ENCODE results near the gene ATPAF1. TPM values are rescaled to one million over a fixed set of nuclear protein-coding genes. Genes with fewer than 3 reads are reported as not detected.
A peak's percentile ranks its signal among the peaks of the same experiment; 100 is the strongest.

The ATPAF1 gene
- total and polyA plus RNA-seq, 9 of the 15 experiments (the other 6 are each of a cell fraction or from before 2014, with no cell fraction given) = 6.3 to 56.2 (median 27.4) TPM

DNA sequence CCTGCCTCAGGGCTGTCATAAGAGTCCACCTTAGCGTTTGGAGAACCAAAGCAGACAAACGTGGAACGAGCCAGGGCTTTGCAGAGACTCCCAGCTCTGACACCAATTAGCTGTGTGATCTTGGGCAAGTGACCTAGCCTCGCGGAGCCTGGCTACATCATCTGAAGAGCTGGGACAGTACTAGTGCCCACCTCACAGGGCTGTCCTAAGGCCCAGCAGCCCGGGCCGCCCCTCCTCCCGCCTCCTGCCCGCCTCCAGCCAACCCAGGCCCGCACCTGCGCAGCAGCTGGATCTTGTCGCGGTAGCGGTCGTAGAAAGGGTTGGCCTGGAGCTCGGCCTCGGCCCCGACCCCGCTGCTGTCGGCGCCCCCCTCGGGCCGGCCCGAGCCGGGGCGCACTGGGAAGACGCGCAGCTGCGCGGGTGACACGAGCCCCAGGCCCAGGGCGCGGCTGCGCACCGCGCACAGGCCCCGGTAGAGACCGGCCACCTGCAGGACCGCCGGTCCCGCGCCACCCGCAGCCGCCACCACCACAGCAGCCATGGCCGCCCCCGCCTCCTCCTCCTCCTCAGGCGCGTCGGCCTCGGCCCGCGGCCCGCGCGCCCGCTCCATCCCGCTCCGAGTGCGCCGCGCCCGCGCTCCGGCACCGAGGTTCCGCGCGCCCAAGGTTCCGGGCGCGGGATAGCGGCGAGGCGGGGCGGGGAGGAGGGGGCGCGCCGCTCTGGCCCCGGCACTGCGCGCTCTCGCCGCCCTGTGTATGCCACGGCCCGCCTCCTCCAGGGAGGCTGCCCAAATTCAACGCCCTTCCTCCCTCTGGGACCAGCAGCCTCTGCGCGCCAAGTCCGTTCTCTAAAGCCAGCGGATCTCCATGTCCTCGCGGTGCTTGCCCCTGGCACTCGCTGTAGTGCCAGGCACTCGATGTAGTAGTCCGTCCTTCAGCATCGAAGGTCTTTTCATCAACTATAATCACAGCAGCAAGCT is at the start of gene ATPAF1 (continued):
- TF ChIP-seq SIX5 (IDR thresholded peaks at IDR 0.05; ENCODE audit: borderline replicate concordance in 1 of 2, insufficient read depth in 1 of 2, low read depth in 1 of 2, low read length in 2 of 2) (peak; percentile 6; a peak in 1 of 4 replicates), ETS1 (conservative IDR thresholded peaks at IDR 0.05; ENCODE audit: control insufficient read depth, low read depth, low read length) (peak; percentile 48; the same call in 1 of the 2 replicates), MAZ (CRISPR knock-in tag; conservative IDR thresholded peaks at IDR 0.05 in 1 of 2, IDR thresholded peaks at IDR 0.05 in 1 of 2) (peak; percentile 12 to 60; a peak in 2 of 4 replicates), ZNF12 (CRISPR knock-in tag; IDR thresholded peaks at IDR 0.05) (no peak), NFXL1 (CRISPR knock-in tag; IDR thresholded peaks at IDR 0.05) (no peak), RBBP5 (IDR thresholded peaks at IDR 0.05; ENCODE audit: borderline replicate concordance, insufficient read depth, low read length, poor library complexity, severe bottlenecking) (peak; percentile 81), SMARCA4 (IDR thresholded peaks at IDR 0.05) (no peak), BCOR (IDR thresholded peaks at IDR 0.05) (0 out of 2 replicates have a peak, but pooled peaks have one; percentile 12), YY1 (IDR thresholded peaks at IDR 0.05; ENCODE audit: borderline replicate concordance in 1 of 3, control insufficient read depth in 1 of 3, extremely low read depth in 1 of 3, insufficient read depth in 3 of 3, insufficient read length in 1 of 3, insufficient replicate concordance in 2 of 3, low read depth in 1 of 3, low read length in 2 of 3) (peak; percentile 60 to 88 (median 80)), GATAD2B (IDR thresholded peaks at IDR 0.05; ENCODE audit: borderline replicate concordance) (peak; percentile 78; the same call in 1 of the 2 replicates), L3MBTL2 (IDR thresholded peaks at IDR 0.05) (peak; percentile 41), JUNB (CRISPR knock-in tag; conservative IDR thresholded peaks at IDR 0.05) (no peak), BMI1 (IDR thresholded peaks at IDR 0.05; ENCODE audit: low read length) (no peak)
- TF ChIP-seq, protein P1, sequence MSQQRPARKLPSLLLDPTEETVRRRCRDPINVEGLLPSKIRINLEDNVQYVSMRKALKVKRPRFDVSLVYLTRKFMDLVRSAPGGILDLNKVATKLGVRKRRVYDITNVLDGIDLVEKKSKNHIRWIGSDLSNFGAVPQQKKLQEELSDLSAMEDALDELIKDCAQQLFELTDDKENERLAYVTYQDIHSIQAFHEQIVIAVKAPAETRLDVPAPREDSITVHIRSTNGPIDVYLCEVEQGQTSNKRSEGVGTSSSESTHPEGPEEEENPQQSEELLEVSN (IDR thresholded peaks at IDR 0.05; ENCODE audit: borderline replicate concordance in 1 of 2, extremely low read depth in 1 of 2, insufficient read depth in 1 of 2, insufficient read length in 1 of 2, low read depth in 1 of 2, low read length in 1 of 2, poor library complexity in 1 of 2, severe bottlenecking in 1 of 2) = peak; percentile 32 to 73
- TF ChIP-seq, protein P2, sequence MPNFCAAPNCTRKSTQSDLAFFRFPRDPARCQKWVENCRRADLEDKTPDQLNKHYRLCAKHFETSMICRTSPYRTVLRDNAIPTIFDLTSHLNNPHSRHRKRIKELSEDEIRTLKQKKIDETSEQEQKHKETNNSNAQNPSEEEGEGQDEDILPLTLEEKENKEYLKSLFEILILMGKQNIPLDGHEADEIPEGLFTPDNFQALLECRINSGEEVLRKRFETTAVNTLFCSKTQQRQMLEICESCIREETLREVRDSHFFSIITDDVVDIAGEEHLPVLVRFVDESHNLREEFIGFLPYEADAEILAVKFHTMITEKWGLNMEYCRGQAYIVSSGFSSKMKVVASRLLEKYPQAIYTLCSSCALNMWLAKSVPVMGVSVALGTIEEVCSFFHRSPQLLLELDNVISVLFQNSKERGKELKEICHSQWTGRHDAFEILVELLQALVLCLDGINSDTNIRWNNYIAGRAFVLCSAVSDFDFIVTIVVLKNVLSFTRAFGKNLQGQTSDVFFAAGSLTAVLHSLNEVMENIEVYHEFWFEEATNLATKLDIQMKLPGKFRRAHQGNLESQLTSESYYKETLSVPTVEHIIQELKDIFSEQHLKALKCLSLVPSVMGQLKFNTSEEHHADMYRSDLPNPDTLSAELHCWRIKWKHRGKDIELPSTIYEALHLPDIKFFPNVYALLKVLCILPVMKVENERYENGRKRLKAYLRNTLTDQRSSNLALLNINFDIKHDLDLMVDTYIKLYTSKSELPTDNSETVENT (CRISPR knock-in tag; IDR thresholded peaks at IDR 0.05) = 0 out of 2 replicates have a peak, but pooled peaks have one; percentile 9

All from K562 (cell line).